Brain microvascular endothelial cell (primary cell): ENCODE results near the gene OGT.

Experiments used
- DNase-seq: peaks from one replicate; pipeline ENCODE4 v3.0.0-alpha.2; 2020
- H3K27ac ChIP-seq: fragments of 250-450 bp; sonication (Bioruptor Pico); 2 replicates; pipeline ENCODE4 v1.5.1; 2020; ENCODE audit warnings: mild to moderate bottlenecking, moderate library complexity
- H3K27me3 ChIP-seq: fragments of 250-450 bp; sonication (Bioruptor Pico); replicated peaks from 2 replicates; pipeline ENCODE4 v1.5.1; 2020; ENCODE audit warnings: mild to moderate bottlenecking
- H3K36me3 ChIP-seq: fragments of 250-450 bp; sonication (Bioruptor Pico); replicated peaks from 2 replicates; pipeline ENCODE4 v1.5.1; 2020; ENCODE audit warnings: mild to moderate bottlenecking
- H3K4me3 ChIP-seq: 2 replicates; pipeline ENCODE4 v1.5.1; 2011; ENCODE audit warnings: low read depth, mild to moderate bottlenecking, control low read depth, low read length, moderate library complexity
- in situ Hi-C: cut with HindIII; loops from 2 replicates; pipeline ENCODE4 v1.10.0; 2017; ENCODE audit warnings: low sequenced_read_pairs, low pct_ligation_motif_present
- TF ChIP-seq, protein P1 (sequence below): IDR thresholded peaks from 2 replicates; pipeline ENCODE4 v1.5.1; 2011; ENCODE audit warnings: low read depth, mild to moderate bottlenecking, moderate library complexity, low read length, control low read depth, inconsistent platforms; ENCODE audit errors: missing control alignments

Gene OGT

DNA sequence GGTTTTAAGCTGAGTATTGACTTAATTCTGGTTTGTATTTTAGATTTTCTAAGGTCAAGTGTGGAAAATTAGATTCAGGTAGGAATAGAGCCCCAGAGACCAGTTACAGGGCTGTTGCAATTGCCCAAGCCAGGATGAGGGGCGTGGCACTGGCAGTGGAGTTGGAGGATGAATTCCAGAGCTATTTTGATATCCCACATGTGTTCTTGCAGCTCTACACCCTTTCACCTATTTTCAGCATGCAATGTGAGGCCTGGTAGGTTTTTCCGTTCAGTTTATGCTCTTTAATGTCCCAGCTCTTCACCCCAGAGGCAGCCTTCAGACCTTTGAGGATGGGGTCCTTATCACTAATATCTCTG lies 17.9 kb upstream of the OGT start:
- Histone ChIP-seq H3K27me3 (no peaks in the 10 kb centered on the region), H3K4me3 (no peak overlapping the region), H3K27ac (no peak overlapping the region), H3K36me3 (no peaks in the 10 kb centered on the region)
- TF ChIP-seq, protein P1, sequence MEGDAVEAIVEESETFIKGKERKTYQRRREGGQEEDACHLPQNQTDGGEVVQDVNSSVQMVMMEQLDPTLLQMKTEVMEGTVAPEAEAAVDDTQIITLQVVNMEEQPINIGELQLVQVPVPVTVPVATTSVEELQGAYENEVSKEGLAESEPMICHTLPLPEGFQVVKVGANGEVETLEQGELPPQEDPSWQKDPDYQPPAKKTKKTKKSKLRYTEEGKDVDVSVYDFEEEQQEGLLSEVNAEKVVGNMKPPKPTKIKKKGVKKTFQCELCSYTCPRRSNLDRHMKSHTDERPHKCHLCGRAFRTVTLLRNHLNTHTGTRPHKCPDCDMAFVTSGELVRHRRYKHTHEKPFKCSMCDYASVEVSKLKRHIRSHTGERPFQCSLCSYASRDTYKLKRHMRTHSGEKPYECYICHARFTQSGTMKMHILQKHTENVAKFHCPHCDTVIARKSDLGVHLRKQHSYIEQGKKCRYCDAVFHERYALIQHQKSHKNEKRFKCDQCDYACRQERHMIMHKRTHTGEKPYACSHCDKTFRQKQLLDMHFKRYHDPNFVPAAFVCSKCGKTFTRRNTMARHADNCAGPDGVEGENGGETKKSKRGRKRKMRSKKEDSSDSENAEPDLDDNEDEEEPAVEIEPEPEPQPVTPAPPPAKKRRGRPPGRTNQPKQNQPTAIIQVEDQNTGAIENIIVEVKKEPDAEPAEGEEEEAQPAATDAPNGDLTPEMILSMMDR, result no peak
- in situ Hi-C loops, result no loop called here
- DNase-seq, result no peak

DNA sequence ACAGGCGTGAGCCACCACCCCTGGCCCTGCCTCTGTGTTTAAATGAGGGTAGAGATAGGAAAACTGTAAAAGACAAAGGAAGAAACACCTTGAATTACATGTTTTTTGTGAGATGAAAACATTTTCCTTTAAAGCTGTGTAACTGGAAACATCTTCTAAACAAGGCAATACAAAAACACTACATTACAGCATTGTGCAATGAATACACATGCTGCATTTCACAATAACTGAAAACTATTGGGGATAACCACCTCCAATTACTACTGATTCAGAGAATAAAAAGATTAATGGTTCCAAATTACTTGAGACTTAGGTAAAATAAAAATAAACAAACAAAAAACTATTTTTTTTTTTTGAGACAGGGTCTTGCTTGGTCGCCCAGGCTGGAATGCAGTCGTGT lies 7.6 kb upstream of the OGT start:
- H3K27me3 ChIP-seq, result no peaks in the 10 kb centered on the region
- H3K4me3 ChIP-seq, result no peak overlapping the region
- DNase-seq, result no peak
- H3K36me3 ChIP-seq, result no peaks in the 10 kb centered on the region
- TF ChIP-seq, protein P1, result no peak
- no peak overlapping the region for H3K27ac ChIP-seq
- in situ Hi-C loops, result no loop called here

DNA sequence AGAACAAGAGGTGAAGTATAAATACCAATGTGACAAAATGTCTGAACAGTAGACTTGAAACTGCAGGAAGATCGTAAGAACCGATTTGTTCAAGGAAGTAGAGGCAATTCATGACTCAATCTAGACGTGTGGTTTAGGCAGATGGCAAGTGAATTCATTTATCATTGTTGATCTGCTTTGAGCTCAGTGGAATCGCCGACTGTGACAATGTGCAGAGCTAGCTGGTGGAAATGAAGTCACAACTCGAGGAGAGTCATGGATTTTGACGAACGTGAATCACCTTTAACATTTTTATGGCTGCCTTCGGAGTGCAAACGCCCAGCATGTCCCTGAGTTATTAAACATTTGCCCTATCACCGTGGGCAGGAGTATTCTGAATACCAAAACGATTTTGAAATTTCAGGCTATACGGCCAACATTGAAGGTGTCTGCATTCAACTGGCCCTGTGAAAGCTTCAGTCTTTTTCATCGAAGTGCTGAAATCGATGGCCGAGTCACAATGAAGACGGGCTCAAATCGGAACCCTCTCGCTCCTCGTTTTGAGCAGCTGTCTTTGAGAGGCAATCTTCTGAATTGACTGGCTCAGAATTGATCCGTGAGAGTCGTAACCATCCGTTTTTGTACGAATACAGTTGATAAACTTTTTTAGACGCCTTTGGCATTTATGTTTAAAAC lies 689 bp upstream of the OGT start:
- H3K27me3 ChIP-seq, result no peaks in the 10 kb centered on the region
- H3K27ac ChIP-seq, result peak overlapping the region; percentile 32
- in situ Hi-C loops, result no loop called here
- H3K36me3 ChIP-seq, result no peaks in the 10 kb centered on the region
- TF ChIP-seq, protein P1, result no peak
- DNase-seq, result peak; percentile 35
- H3K4me3 ChIP-seq, result peak overlapping the region; percentile 88

DNA sequence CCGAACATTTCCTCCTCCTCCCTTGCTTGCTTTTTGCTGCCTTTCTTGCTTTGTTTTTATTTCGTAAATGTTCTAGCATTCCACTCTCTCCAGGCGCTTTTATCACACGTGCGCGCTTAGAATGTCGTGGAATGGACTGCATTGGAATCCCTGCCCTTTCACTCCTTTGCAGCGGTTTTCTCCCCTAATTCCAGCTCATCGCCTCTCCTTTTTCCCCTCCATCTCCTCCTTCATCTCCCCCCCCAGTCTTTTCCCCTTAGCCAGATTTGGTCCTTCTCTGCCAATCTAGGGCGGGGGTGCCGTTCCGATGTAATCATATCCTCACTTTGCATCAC lies 579 bp downstream of the OGT start:
- TF ChIP-seq, protein P1, result no peak
- in situ Hi-C loops, result no loop called here
- Histone ChIP-seq H3K36me3 (no peaks in the 10 kb centered on the region), H3K4me3 (peak overlapping the region; percentile 88), H3K27me3 (no peaks in the 10 kb centered on the region), H3K27ac (peak overlapping the region; percentile 77)
- DNase-seq, result no peak

DNA sequence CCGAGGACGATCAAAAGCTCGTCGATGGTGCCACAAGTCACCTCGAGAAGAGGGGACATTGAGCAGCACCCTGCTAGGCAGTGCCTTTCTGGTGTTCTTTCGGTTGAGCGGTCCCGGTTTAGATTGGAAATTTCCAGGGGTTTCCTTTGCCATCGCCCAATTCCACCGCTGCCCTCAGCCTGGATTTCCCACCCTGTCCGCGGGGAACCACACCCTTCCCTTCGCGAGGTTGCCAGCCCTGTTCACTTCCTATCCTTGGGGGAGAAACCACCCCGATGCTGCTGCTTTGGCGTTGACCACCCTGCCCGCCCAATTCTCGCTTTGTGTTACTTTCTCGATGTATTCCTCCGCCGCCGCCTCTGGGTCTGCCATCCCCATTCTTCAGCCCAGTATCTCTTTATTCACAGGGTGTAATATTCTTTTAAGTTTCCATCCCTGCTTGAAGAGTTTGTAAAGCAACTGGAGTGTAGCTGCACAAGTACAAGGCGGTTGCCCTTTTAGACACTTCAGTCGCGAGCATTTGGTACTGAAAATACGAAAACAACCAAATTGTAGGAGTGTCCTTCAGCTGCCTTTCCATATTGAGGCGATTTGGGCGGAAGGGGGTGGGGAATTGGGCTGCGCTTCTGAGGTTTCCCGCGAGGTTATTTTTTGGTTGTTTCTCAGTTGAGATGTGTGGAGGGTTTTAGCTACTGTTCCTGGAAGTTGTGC lies 1.1 kb downstream of the OGT start:
- no peaks in the 10 kb centered on the region for H3K27me3 ChIP-seq
- H3K36me3 ChIP-seq, result no peaks in the 10 kb centered on the region
- TF ChIP-seq, protein P1, result no peak
- H3K27ac ChIP-seq, result peak overlapping the region; percentile 77
- in situ Hi-C loops, result no loop called here
- DNase-seq, result peak; percentile 45
- peak overlapping the region; percentile 88 for H3K4me3 ChIP-seq
